NCI-H1930 (cell line): ENCODE measurements around the gene LRRC73.
"Not testable (repeated sequence)": the region's sequence is repeated elsewhere in the genome, so short reads cannot be mapped to it uniquely, and the experiment has no call there.

Experiments used
- DNase-seq, 2 experiments: peaks; one replicate each; lab custom pipeline; 2025; lab: John Stamatoyannopoulos, UW

The LRRC73 gene

DNA sequence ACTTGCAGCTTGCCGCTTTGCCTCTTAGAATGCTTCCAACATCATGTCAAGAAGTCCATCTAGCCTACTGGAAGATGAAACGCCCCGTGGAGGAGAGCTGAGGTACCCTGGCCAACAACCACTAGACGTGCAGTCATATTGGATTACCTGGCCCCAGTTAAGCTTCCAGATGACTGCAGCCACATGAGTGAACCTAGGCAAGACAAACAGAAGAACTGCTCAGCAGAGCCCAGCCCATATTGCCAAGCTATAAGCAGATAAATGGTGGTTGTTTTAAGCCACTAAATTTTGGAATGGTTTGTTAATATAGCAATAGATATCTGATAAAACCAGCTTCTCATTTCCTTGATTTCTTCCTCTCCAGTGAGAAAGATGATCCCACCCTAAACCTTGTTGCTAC lies 50.1 kb downstream of the LRRC73 start:
- no peak for DNase-seq

DNA sequence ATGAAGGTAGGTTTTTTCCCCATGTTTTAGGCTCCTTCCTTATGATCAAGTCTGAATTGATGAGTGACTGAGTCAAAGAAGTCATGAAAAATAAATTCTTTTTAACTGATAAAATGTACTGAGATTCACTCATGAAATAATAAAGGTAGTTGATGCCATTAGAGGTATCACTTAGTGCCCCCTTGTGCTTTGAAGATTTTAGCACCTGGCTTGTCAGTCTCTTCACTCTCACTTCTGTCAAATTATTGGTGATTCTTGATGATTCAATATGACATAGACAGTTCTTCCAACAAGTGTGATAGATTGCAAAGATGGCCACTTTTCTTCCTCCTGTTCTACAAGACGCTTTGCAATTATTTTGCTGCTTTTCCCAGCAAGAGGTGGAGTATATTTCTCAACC lies 50.6 kb downstream of the LRRC73 start:
- DNase-seq = no peak

DNA sequence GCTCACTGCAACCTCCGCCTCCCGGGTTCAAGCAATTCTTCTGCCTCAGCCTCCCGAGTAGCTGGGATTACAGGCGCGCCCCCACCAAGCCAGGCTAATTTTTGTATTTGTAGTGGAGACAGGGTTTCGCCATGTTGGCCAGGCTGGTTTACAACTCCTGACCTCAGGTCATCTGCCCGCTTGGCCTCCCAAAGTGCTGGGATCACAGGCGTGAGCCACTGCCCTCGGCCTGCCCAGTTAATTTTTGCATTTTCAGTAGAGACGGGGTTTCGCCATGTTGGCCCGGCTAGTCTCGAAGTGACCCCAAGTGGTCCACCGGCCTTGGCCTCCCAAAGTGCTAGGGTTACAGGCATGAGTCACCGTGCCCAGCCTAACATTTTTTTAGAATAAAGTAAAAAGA lies 52.0 kb downstream of the LRRC73 start:
- not testable (repeated sequence) for DNase-seq

DNA sequence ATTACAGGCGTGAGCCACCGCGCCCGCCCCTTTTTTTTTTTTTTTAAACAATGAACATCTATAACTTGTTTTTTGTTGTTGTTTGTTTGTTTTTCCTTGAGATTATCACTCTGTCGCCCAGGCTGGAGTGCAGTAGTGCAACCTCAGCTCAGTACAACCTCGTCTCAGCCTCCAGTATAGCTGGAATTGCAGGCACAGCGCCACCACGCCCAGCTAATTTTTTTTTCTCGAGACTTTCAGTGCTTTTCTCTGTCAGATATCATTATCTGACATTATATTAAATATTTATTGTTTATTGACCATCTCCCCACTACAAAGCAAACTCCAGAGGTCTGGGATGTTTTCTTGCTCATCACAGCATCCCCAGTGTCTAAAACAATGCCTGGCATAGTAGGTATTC lies 52.5 kb downstream of the LRRC73 start:
- DNase-seq = peak in 1 of 2 experiments; percentile 33
